Naive thymus-derived CD8-positive, alpha-beta T cell (primary cell): ENCODE data around the gene DMRT3. TPM values are rescaled to one million over a fixed set of nuclear protein-coding genes. Genes with fewer than 3 reads are reported as not detected.

ENCODE experiments used
- ATAC-seq, 2 donors: fragments of 150-1000 bp; cut with Tn5 transposase in 1 of 2; sonication (Bioruptor Pico), chemical (Tn5 transposase) in 1 of 2; 1 replicate in 1 of 2; 2 replicates in 1 of 2; pipeline ENCODE4 v1.10.0; 2021; ENCODE audit warnings: mild to moderate bottlenecking in 2 of 2, moderate library complexity in 2 of 2
- POLR2A ChIA-PET: fragments of 350-600 bp; sonication (Branson Sonifier 250); formaldehyde crosslinking; loops from one replicate; lab custom pipeline; 2021; ENCODE audit warnings: antibody characterized with exemption; lab: Charles Lee
- DNase-seq, 10 donors: peaks; one replicate each; pipeline versions ENCODE4 v3.0.0 to v3.0.0-alpha.2; 2020 to 2022
- H3K27ac Mint-ChIP-seq, 10 donors: one replicate each; pipeline ENCODE4 v1.8.0; 2020 to 2022; ENCODE audit warnings: mild to moderate bottlenecking in 10 of 10, mixed read lengths in 10 of 10, moderate library complexity in 4 of 10, inconsistent platforms in 1 of 10
- H3K27me3 Mint-ChIP-seq, 5 donors: one replicate each; pipeline ENCODE4 v1.8.0; 2021 to 2022; ENCODE audit warnings: mixed read lengths in 5 of 5
- H3K36me3 Mint-ChIP-seq, 3 donors: one replicate each; pipeline ENCODE4 v1.8.0; 2020 to 2022; ENCODE audit warnings: mixed read lengths in 3 of 3, mild to moderate bottlenecking in 2 of 3, inconsistent platforms in 1 of 3
- H3K4me1 Mint-ChIP-seq, 4 donors: one replicate each; pipeline ENCODE4 v1.8.0; 2021 to 2022; ENCODE audit warnings: mixed read lengths in 4 of 4
- H3K4me3 Mint-ChIP-seq, 10 donors: one replicate each; pipeline ENCODE4 v1.8.0; 2020 to 2022; ENCODE audit warnings: mild to moderate bottlenecking in 10 of 10, mixed read lengths in 10 of 10, moderate library complexity in 6 of 10, inconsistent platforms in 1 of 10
- H3K9me3 Mint-ChIP-seq, 9 donors: one replicate each; pipeline ENCODE4 v1.8.0; 2020 to 2022; ENCODE audit warnings: mixed read lengths in 9 of 9, mild to moderate bottlenecking in 3 of 9, inconsistent platforms in 1 of 9, moderate library complexity in 1 of 9
- polyA plus RNA-seq, 3 donors: library from polyadenylated mRNA; unstranded; fragments of 300-500 nt; fragmentation: Illumina TruSeq; gene quantifications; one replicate each; pipeline ENCODE4 v1.2.3, GENCODE V29; 2021
- total RNA-seq, 8 experiments: library from RNA in 2 of 8; stranded (reverse) in 2 of 8; gene quantifications; one replicate each; pipeline ENCODE4 v1.2.3 and lab custom pipeline; 2021 to 2026

Gene DMRT3, protein sequence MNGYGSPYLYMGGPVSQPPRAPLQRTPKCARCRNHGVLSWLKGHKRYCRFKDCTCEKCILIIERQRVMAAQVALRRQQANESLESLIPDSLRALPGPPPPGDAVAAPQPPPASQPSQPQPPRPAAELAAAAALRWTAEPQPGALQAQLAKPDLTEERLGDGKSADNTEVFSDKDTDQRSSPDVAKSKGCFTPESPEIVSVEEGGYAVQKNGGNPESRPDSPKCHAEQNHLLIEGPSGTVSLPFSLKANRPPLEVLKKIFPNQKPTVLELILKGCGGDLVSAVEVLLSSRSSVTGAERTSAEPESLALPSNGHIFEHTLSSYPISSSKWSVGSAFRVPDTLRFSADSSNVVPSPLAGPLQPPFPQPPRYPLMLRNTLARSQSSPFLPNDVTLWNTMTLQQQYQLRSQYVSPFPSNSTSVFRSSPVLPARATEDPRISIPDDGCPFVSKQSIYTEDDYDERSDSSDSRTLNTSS
- total RNA-seq (not detected), polyA plus RNA-seq (not detected), total RNA-seq (lab: John Stamatoyannopoulos, UW) (0 reads per million in 6 experiments)

- POLR2A ChIA-PET = no interaction called here
- H3K4me3 Mint-ChIP-seq = peak within 1 kb of the TSS in 8 of 10 donors; percentile 1 to 64 (median 32)
- DNase-seq (no peak), ATAC-seq (no peak)
- peaks cover 3 to 26% (median 25%) of the 10 kb centered on the region in 4 donors for H3K4me1 Mint-ChIP-seq
- H3K27ac Mint-ChIP-seq = no peak within 1 kb of the TSS
- peaks cover 0 to 7% (median 0%) of the 10 kb centered on the region in 3 donors for H3K36me3 Mint-ChIP-seq
- peaks cover 45 to 77% (median 68%) of the 10 kb centered on the region in 5 donors for H3K27me3 Mint-ChIP-seq
- H3K9me3 Mint-ChIP-seq = peaks cover 0 to 3% (median 0%) of the 10 kb centered on the region in 9 donors
Measured at GRCh38 chr9:976258-976942, at the start of gene DMRT3. DMRT3 (plus strand) TSS chr9:976655; CDS start chr9:977002, 347 bp downstream.

DNA sequence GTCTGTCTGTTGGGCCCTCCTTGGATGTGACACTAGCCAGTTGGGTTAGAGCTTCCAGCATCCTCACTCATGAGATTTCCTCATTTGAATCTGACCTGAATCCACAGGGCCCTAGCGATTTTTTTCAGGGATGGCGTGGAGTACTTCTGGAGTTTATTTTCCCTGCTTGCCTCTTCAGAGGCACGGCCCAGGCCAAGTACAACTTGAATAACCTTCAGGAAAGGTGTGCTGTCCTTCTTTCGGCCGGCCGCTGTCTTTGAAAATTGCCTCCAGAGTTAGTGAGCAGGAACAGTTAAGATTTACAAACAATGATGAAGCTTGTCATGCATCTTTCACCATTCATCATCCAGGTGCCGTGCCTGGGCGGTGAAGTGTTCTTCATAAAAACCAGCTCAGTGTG lies 49.5 kb upstream of the DMRT3 start:
- H3K27ac Mint-ChIP-seq = no peak overlapping the region
- H3K9me3 Mint-ChIP-seq = no peaks in the 10 kb centered on the region
- H3K4me1 Mint-ChIP-seq = no peaks in the 10 kb centered on the region
- no peak for DNase-seq
- no peak overlapping the region for H3K4me3 Mint-ChIP-seq
- H3K36me3 Mint-ChIP-seq = no peaks in the 10 kb centered on the region
- peaks cover 6 to 20% (median 11%) of the 10 kb centered on the region in 5 donors for H3K27me3 Mint-ChIP-seq
- POLR2A ChIA-PET = no interaction called here
- ATAC-seq = no peak

- DNase-seq (no peak), ATAC-seq (no peak)
- no peak overlapping the region for H3K27ac Mint-ChIP-seq
- no peaks in the 10 kb centered on the region for H3K9me3 Mint-ChIP-seq
- H3K4me1 Mint-ChIP-seq = no peaks in the 10 kb centered on the region
- no peak overlapping the region for H3K4me3 Mint-ChIP-seq
- H3K27me3 Mint-ChIP-seq = peaks cover 5 to 22% (median 11%) of the 10 kb centered on the region in 5 donors
- POLR2A ChIA-PET = no interaction called here
- H3K36me3 Mint-ChIP-seq = no peaks in the 10 kb centered on the region
Measured at GRCh38 chr9:928363-929042, 48.0 kb upstream of the DMRT3 start.

- no peaks in the 10 kb centered on the region for H3K4me1 Mint-ChIP-seq
- DNase-seq = no peak
Measured at GRCh38 chr9:929719-930118, 46.7 kb upstream of the DMRT3 start.

GRCh38 chr9:933356-933755 lies 43.1 kb upstream of the DMRT3 start:
- Mint-ChIP-seq H3K4me3 (no peak overlapping the region), H3K27me3 (peaks cover 19 to 52% (median 29%) of the 10 kb centered on the region in 5 donors), H3K4me1 (no peaks in the 10 kb centered on the region), H3K36me3 (no peaks in the 10 kb centered on the region), H3K27ac (no peak overlapping the region), H3K9me3 (peaks cover 0 to 16% (median 4%) of the 10 kb centered on the region in 9 donors)
- POLR2A ChIA-PET = no interaction called here
- ATAC-seq (no peak), DNase-seq (no peak)

More at GRCh38 chr9:929719-930118, 46.7 kb upstream of the DMRT3 start:
- no peak for ATAC-seq
- H3K27ac Mint-ChIP-seq = no peak overlapping the region
- H3K9me3 Mint-ChIP-seq = no peaks in the 10 kb centered on the region
- H3K4me3 Mint-ChIP-seq = no peak overlapping the region
- no peaks in the 10 kb centered on the region for H3K36me3 Mint-ChIP-seq
- POLR2A ChIA-PET = no interaction called here
- H3K27me3 Mint-ChIP-seq = peaks cover 11 to 25% (median 17%) of the 10 kb centered on the region in 5 donors

DNA sequence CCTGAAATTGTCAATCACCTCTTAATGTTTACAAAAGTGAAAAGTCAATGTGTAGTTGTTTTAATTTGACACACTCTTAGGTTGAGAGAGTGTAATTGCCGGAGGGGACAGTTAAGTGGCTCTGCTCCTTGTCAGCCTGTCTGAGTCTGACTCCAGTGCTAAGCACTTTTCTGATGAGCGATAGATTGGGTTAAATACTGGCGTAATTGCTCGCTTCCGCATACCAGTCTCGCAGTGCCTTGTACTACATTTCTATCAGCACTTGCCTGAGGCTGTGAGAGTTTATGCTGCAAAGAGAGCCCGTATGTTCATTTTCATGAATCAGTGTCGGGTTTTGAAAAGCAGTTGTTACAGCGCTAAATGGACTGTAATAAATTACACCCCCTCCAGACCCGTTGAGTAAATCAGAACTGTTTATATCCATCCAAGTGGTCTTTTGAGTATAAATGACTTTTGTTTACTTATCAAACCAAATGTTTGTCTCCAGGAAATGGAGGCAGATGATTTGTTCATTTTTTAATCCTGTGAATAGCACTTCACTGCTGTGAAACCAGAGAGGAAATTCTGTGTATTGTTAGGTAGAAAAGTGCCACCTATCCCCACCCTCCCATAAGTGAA lies 41.0 kb upstream of the DMRT3 start:
- Mint-ChIP-seq H3K9me3 (peaks cover 5 to 32% (median 14%) of the 10 kb centered on the region in 9 donors), H3K4me1 (no peaks in the 10 kb centered on the region), H3K27me3 (peaks cover 31 to 71% (median 41%) of the 10 kb centered on the region in 5 donors), H3K36me3 (peaks cover 0 to 11% (median 0%) of the 10 kb centered on the region in 3 donors), H3K4me3 (no peak overlapping the region), H3K27ac (no peak overlapping the region)
- ATAC-seq = no peak
- POLR2A ChIA-PET = no interaction called here
- no peak for DNase-seq

DNA sequence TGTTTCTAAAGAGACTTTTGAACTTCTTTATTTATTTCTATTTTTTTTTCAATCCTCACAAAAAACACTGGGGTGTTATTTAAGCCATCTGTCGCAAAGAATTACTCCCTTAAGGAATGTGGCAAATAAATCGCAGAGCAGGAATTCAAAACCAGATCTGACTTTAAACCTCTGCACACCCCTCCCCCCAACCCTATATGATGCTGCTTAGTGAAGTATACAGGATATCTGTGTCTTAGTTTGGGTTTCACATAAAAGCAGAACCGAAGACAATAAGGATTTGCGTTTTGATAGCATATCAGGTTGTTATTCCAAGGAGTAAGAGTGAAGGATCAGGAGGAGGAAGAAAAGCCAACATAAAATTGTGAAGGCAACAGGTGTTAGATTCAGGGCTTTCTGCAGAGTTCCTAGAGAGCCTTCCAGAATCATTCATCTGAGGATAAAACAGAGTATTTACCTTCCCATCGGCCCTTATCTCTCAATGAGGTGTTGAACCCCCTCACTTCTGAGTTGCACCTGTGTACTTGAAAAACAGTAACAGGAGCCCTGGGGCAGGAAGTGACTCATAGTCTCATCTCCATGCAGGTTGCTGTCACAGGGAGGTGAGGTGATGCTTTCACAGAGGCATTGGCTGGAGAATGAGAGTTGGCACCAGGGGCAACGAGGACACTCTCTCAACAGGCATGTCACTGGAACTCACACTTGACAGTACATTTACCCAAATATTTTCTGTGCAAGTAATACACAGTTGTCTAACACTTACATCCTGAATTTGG lies 33.5 kb upstream of the DMRT3 start:
- Mint-ChIP-seq H3K4me1 (no peaks in the 10 kb centered on the region), H3K36me3 (peaks cover 0 to 11% (median 0%) of the 10 kb centered on the region in 3 donors), H3K9me3 (peaks cover 5 to 19% (median 12%) of the 10 kb centered on the region in 9 donors), H3K27ac (no peak overlapping the region), H3K27me3 (peaks cover 21 to 58% (median 36%) of the 10 kb centered on the region in 5 donors), H3K4me3 (no peak overlapping the region)
- DNase-seq (no peak), ATAC-seq (no peak)
- POLR2A ChIA-PET = no interaction called here

GRCh38 chr9:947985-948384 lies 28.5 kb upstream of the DMRT3 start:
- Mint-ChIP-seq H3K36me3 (no peaks in the 10 kb centered on the region), H3K9me3 (no peaks in the 10 kb centered on the region), H3K27me3 (peaks cover 21 to 53% (median 32%) of the 10 kb centered on the region in 5 donors), H3K4me3 (no peak overlapping the region), H3K27ac (no peak overlapping the region), H3K4me1 (no peaks in the 10 kb centered on the region)
- DNase-seq (no peak), ATAC-seq (no peak)
- POLR2A ChIA-PET = no interaction called here

DNA sequence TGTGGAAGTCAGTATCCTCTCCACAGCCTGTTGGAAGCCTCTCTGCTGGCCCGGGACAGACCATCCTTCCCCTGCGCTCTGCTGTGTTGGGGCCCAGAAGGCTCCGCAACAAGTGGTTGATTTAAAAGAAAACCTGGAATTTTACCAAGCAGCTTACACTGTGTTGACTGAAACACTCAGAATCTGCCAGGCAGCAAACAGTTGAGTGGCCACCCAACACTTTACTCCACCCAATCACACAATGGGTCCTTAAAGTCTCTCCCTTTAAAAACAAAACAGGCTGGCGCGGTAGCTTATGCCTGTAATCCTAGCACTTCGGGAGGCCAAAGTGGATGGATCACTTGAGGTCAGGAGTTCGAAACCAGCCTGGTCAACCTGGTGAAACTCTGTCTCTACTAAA lies 28.0 kb upstream of the DMRT3 start:
- POLR2A ChIA-PET = no interaction called here
- DNase-seq = no peak
- Mint-ChIP-seq H3K27me3 (peaks cover 21 to 48% (median 29%) of the 10 kb centered on the region in 5 donors), H3K4me1 (no peaks in the 10 kb centered on the region), H3K36me3 (no peaks in the 10 kb centered on the region), H3K27ac (no peak overlapping the region), H3K9me3 (no peaks in the 10 kb centered on the region), H3K4me3 (no peak overlapping the region)
- ATAC-seq = no peak

- POLR2A ChIA-PET = no interaction called here
- H3K9me3 Mint-ChIP-seq = no peaks in the 10 kb centered on the region
- no peak overlapping the region for H3K4me3 Mint-ChIP-seq
- DNase-seq = no peak
- H3K27ac Mint-ChIP-seq = no peak overlapping the region
- no peak for ATAC-seq
- no peaks in the 10 kb centered on the region for H3K36me3 Mint-ChIP-seq
- peaks cover 16 to 46% (median 29%) of the 10 kb centered on the region in 5 donors for H3K27me3 Mint-ChIP-seq
- H3K4me1 Mint-ChIP-seq = no peaks in the 10 kb centered on the region
Measured at GRCh38 chr9:950139-950538, 26.3 kb upstream of the DMRT3 start.

- no peaks in the 10 kb centered on the region for H3K9me3 Mint-ChIP-seq
- H3K4me1 Mint-ChIP-seq = no peaks in the 10 kb centered on the region
- H3K27ac Mint-ChIP-seq = no peak overlapping the region
- H3K4me3 Mint-ChIP-seq = no peak overlapping the region
- peaks cover 11 to 32% (median 17%) of the 10 kb centered on the region in 5 donors for H3K27me3 Mint-ChIP-seq
- POLR2A ChIA-PET = no interaction called here
- ATAC-seq = no peak
- H3K36me3 Mint-ChIP-seq = no peaks in the 10 kb centered on the region
- DNase-seq = no peak
Measured at GRCh38 chr9:952546-952945, 23.9 kb upstream of the DMRT3 start.

DNA sequence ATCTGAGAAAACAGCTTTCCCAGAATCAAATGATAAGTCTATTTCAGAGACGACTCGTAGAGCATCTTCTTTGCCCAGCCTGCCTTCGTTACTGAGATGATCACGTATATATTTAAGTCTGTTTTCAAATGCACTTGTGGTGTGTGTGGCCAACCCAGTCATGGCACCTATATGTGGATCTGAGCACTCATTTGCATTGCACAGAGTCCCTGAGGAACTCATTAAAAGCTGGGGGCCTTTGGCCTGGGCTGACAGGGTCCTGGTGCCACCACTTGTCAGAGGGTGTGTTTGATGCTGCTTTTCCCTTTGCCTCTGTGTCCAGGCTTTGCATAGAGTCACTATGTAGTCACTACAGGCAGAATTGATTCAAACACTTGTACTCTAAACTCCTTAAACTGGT lies 17.4 kb upstream of the DMRT3 start:
- ATAC-seq (no peak), DNase-seq (no peak)
- Mint-ChIP-seq H3K27ac (no peak overlapping the region), H3K36me3 (no peaks in the 10 kb centered on the region), H3K27me3 (peaks cover 19 to 46% (median 37%) of the 10 kb centered on the region in 5 donors), H3K4me3 (no peak overlapping the region), H3K9me3 (no peaks in the 10 kb centered on the region), H3K4me1 (no peaks in the 10 kb centered on the region)
- POLR2A ChIA-PET = no interaction called here
